GM23338 (cell line): ENCODE measurements around the gene NCBP3. TPM values are rescaled to one million over a fixed set of nuclear protein-coding genes. Genes with fewer than 3 reads are reported as not detected.

Experiments used
- ATAC-seq: fragments of 200-7000 bp; cut with Tn5 transposase; 3 replicates; pipeline ENCODE4 v1.9.1; 2020
- DNase-seq: peaks from one replicate; pipeline ENCODE4 v3.0.0-alpha.2; 2015; ENCODE audit warnings: low spot score
- H2AFZ ChIP-seq: fragments of 200-600 bp; sonication (generic); 2 replicates; pipeline ENCODE4 v1.8.0; 2016; ENCODE audit warnings: antibody characterized with exemption, mild to moderate bottlenecking, moderate library complexity
- H3F3A ChIP-seq: fragments of 200-600 bp; sonication (generic); replicated peaks from 2 replicates; pipeline ENCODE4 v1.8.0; 2017; ENCODE audit warnings: antibody characterized with exemption, mixed run types, low read depth
- H3K27ac ChIP-seq: fragments of 200-600 bp; sonication (generic); 2 replicates; pipeline ENCODE4 v1.6.1; 2016; ENCODE audit warnings: low read depth
- H3K27me3 ChIP-seq: fragments of 200-600 bp; sonication (generic); 2 replicates; pipeline ENCODE4 v1.8.0; 2016; ENCODE audit warnings: mild to moderate bottlenecking, mixed run types, moderate library complexity; ENCODE audit not compliant: insufficient read depth
- H3K36me3 ChIP-seq: fragments of 200-600 bp; sonication (generic); 2 replicates; pipeline ENCODE4 v1.8.0; 2016; ENCODE audit warnings: mild to moderate bottlenecking; ENCODE audit not compliant: insufficient read depth
- H3K4me1 ChIP-seq: fragments of 200-600 bp; sonication (generic); 2 replicates; pipeline ENCODE4 v1.8.0; 2016; ENCODE audit warnings: mild to moderate bottlenecking, moderate library complexity; ENCODE audit not compliant: insufficient read depth
- H3K4me2 ChIP-seq: fragments of 200-600 bp; sonication (generic); 2 replicates; pipeline ENCODE4 v1.7.1; 2017; ENCODE audit warnings: mixed run types
- H3K4me3 ChIP-seq: fragments of 200-600 bp; sonication (generic); 2 replicates; pipeline ENCODE4 v1.6.1; 2016; ENCODE audit warnings: mixed run types
- H3K79me2 ChIP-seq: fragments of 200-600 bp; sonication (generic); replicated peaks from 2 replicates; pipeline ENCODE4 v1.8.0; 2017; ENCODE audit warnings: mild to moderate bottlenecking; ENCODE audit not compliant: insufficient read depth
- H3K9me2 ChIP-seq: fragments of 200-600 bp; sonication (generic); 2 replicates; pipeline ENCODE4 v1.8.0; 2017; ENCODE audit not compliant: insufficient read depth
- H4K20me1 ChIP-seq: fragments of 200-600 bp; sonication (generic); replicated peaks from 2 replicates; pipeline ENCODE4 v1.8.0; 2017; ENCODE audit warnings: mild to moderate bottlenecking; ENCODE audit not compliant: insufficient read depth
- H3K27ac Mint-ChIP-seq: 2 replicates; pipeline ENCODE4 v1.8.0; 2020; ENCODE audit warnings: inconsistent platforms, mild to moderate bottlenecking, moderate library complexity, mixed read lengths
- H3K27me3 Mint-ChIP-seq: 3 replicates; pipeline ENCODE4 v1.8.0; 2022; ENCODE audit warnings: low read depth, mild to moderate bottlenecking, moderate library complexity, mixed read lengths, inconsistent platforms; ENCODE audit not compliant: insufficient read depth, poor library complexity
- H3K36me3 Mint-ChIP-seq: 3 replicates; pipeline ENCODE4 v1.8.0; 2021; ENCODE audit warnings: low read depth, mild to moderate bottlenecking, inconsistent platforms, moderate library complexity, mixed read lengths
- H3K4me1 Mint-ChIP-seq: 3 replicates; pipeline ENCODE4 v1.8.0; 2020; ENCODE audit warnings: mild to moderate bottlenecking, inconsistent platforms, mixed read lengths
- H3K4me3 Mint-ChIP-seq: 3 replicates; pipeline ENCODE4 v1.8.0; 2021; ENCODE audit warnings: moderate library complexity, mild to moderate bottlenecking, inconsistent platforms, mixed read lengths
- H3K9me3 Mint-ChIP-seq: 3 replicates; pipeline ENCODE4 v1.8.0; 2020; ENCODE audit warnings: moderate library complexity, mild to moderate bottlenecking, inconsistent platforms, mixed read lengths
- EZH2 ChIP-seq: fragments of 200-600 bp; sonication (generic); IDR thresholded peaks from one replicate; pipeline ENCODE4 v1.8.0; 2017; ENCODE audit warnings: antibody characterized with exemption, mild to moderate bottlenecking, low read depth; ENCODE audit not compliant: unreplicated experiment
- EZH2phosphoT487 ChIP-seq: fragments of 200-600 bp; sonication (generic); IDR thresholded peaks from one replicate; pipeline ENCODE4 v1.8.1; 2018; ENCODE audit warnings: antibody characterized with exemption; ENCODE audit not compliant: unreplicated experiment
- JUNB ChIP-seq: IDR thresholded peaks from one replicate; pipeline ENCODE4 v1.6.1; 2016; ENCODE audit warnings: antibody characterized with exemption; ENCODE audit not compliant: unreplicated experiment
- POLR2AphosphoS5 ChIP-seq: IDR thresholded peaks from 2 replicates; pipeline ENCODE4 v1.6.1; 2016; ENCODE audit warnings: antibody characterized with exemption, low read depth
- STAT1 ChIP-seq: IDR thresholded peaks from one replicate; pipeline ENCODE4 v1.6.1; 2016; ENCODE audit warnings: antibody characterized with exemption; ENCODE audit not compliant: unreplicated experiment
- ZNF331 ChIP-seq: fragments of 250-450 bp; sonication (Bioruptor Pico); IDR thresholded peaks from 2 replicates; pipeline ENCODE4 v1.5.0; 2020; ENCODE audit warnings: low read depth, mild to moderate bottlenecking, moderate library complexity
- polyA plus RNA-seq: library from polyadenylated mRNA; unstranded; fragments of >200 nt; fragmentation: Nextera tagmentation; extraction: Ambion mirVana; gene quantifications from 2 replicates; pipeline ENCODE4 v1.2.1, GENCODE V29; 2016
- total RNA-seq: library from RNA; depleted of rRNA; stranded (reverse); fragments of >200 nt; shearing (Covaris generic); gene quantifications from 2 replicates; pipeline ENCODE4 v1.2.3, GENCODE V29; 2014
- TF ChIP-seq, protein P1 (sequence below): IDR thresholded peaks from one replicate; pipeline ENCODE4 v1.6.1; 2018; ENCODE audit warnings: antibody characterized with exemption; ENCODE audit not compliant: unreplicated experiment
- TF ChIP-seq, protein P2 (sequence below): fragments of 250-450 bp; sonication (Bioruptor Pico); IDR thresholded peaks from 2 replicates; pipeline ENCODE4 v1.5.0; 2020; ENCODE audit warnings: mild to moderate bottlenecking, moderate library complexity
- TF ChIP-seq, protein P3 (sequence below): IDR thresholded peaks from 2 replicates; pipeline ENCODE4 v1.6.1; 2016; ENCODE audit warnings: antibody characterized with exemption
- TF ChIP-seq, protein P4 (sequence below), 2 experiments: fragments of 200-600 bp in 1 of 2; sonication (generic) in 1 of 2; conservative IDR thresholded peaks; 2 replicates each; pipeline versions ENCODE4 v1.5.1 to v1.6.1; 2016 to 2017; ENCODE audit warnings: antibody characterized with exemption in 2 of 2, low read depth in 2 of 2, mild to moderate bottlenecking in 2 of 2, moderate library complexity in 1 of 2

NCBP3 gene
- total and polyA plus RNA-seq, 2 experiments from 2014 or later: 35.5 to 42.8 TPM

DNA sequence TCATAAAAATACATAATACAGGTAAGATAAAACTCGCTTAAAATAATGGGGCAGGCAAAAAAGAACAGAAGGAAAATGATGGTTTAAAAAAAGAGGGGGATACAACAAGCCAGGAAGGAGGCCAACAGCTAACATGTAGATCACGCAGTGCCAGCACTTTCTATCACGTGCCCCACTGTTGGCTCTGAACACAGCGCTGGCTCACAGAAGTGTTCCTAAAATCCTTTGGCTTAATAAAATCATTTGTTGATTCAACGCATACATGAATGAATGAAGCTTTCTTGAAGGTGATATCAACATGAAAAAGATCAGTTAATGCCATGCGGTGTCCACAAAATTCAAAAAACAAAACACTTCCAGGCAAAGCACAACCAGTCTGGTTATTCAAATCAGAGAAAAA, 53.6 kb downstream of the NCBP3 start:
- TF ChIP-seq EZH2phosphoT487 (no peak), POLR2AphosphoS5 (no peak), EZH2 (no peak), STAT1 (no peak), ZNF331 (CRISPR knock-in tag) (no peak), JUNB (no peak)
- TF ChIP-seq, protein P1, sequence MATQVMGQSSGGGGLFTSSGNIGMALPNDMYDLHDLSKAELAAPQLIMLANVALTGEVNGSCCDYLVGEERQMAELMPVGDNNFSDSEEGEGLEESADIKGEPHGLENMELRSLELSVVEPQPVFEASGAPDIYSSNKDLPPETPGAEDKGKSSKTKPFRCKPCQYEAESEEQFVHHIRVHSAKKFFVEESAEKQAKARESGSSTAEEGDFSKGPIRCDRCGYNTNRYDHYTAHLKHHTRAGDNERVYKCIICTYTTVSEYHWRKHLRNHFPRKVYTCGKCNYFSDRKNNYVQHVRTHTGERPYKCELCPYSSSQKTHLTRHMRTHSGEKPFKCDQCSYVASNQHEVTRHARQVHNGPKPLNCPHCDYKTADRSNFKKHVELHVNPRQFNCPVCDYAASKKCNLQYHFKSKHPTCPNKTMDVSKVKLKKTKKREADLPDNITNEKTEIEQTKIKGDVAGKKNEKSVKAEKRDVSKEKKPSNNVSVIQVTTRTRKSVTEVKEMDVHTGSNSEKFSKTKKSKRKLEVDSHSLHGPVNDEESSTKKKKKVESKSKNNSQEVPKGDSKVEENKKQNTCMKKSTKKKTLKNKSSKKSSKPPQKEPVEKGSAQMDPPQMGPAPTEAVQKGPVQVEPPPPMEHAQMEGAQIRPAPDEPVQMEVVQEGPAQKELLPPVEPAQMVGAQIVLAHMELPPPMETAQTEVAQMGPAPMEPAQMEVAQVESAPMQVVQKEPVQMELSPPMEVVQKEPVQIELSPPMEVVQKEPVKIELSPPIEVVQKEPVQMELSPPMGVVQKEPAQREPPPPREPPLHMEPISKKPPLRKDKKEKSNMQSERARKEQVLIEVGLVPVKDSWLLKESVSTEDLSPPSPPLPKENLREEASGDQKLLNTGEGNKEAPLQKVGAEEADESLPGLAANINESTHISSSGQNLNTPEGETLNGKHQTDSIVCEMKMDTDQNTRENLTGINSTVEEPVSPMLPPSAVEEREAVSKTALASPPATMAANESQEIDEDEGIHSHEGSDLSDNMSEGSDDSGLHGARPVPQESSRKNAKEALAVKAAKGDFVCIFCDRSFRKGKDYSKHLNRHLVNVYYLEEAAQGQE: no peak
- TF ChIP-seq, protein P2, sequence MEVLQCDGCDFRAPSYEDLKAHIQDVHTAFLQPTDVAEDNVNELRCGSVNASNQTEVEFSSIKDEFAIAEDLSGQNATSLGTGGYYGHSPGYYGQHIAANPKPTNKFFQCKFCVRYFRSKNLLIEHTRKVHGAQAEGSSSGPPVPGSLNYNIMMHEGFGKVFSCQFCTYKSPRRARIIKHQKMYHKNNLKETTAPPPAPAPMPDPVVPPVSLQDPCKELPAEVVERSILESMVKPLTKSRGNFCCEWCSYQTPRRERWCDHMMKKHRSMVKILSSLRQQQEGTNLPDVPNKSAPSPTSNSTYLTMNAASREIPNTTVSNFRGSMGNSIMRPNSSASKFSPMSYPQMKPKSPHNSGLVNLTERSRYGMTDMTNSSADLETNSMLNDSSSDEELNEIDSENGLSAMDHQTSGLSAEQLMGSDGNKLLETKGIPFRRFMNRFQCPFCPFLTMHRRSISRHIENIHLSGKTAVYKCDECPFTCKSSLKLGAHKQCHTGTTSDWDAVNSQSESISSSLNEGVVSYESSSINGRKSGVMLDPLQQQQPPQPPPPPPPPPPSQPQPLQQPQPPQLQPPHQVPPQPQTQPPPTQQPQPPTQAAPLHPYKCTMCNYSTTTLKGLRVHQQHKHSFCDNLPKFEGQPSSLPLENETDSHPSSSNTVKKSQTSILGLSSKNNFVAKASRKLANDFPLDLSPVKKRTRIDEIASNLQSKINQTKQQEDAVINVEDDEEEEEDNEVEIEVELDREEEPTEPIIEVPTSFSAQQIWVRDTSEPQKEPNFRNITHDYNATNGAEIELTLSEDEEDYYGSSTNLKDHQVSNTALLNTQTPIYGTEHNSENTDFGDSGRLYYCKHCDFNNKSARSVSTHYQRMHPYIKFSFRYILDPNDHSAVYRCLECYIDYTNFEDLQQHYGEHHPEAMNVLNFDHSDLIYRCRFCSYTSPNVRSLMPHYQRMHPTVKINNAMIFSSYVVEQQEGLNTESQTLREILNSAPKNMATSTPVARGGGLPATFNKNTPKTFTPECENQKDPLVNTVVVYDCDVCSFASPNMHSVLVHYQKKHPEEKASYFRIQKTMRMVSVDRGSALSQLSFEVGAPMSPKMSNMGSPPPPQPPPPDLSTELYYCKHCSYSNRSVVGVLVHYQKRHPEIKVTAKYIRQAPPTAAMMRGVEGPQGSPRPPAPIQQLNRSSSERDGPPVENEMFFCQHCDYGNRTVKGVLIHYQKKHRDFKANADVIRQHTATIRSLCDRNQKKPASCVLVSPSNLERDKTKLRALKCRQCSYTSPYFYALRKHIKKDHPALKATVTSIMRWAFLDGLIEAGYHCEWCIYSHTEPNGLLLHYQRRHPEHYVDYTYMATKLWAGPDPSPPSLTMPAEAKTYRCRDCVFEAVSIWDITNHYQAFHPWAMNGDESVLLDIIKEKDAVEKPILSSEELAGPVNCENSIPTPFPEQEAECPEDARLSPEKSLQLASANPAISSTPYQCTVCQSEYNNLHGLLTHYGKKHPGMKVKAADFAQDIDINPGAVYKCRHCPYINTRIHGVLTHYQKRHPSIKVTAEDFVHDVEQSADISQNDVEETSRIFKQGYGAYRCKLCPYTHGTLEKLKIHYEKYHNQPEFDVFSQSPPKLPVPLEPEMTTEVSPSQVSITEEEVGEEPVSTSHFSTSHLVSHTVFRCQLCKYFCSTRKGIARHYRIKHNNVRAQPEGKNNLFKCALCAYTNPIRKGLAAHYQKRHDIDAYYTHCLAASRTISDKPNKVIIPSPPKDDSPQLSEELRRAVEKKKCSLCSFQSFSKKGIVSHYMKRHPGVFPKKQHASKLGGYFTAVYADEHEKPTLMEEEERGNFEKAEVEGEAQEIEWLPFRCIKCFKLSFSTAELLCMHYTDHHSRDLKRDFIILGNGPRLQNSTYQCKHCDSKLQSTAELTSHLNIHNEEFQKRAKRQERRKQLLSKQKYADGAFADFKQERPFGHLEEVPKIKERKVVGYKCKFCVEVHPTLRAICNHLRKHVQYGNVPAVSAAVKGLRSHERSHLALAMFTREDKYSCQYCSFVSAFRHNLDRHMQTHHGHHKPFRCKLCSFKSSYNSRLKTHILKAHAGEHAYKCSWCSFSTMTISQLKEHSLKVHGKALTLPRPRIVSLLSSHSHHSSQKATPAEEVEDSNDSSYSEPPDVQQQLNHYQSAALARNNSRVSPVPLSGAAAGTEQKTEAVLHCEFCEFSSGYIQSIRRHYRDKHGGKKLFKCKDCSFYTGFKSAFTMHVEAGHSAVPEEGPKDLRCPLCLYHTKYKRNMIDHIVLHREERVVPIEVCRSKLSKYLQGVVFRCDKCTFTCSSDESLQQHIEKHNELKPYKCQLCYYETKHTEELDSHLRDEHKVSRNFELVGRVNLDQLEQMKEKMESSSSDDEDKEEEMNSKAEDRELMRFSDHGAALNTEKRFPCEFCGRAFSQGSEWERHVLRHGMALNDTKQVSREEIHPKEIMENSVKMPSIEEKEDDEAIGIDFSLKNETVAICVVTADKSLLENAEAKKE (CRISPR knock-in tag): no peak
- TF ChIP-seq, protein P3, sequence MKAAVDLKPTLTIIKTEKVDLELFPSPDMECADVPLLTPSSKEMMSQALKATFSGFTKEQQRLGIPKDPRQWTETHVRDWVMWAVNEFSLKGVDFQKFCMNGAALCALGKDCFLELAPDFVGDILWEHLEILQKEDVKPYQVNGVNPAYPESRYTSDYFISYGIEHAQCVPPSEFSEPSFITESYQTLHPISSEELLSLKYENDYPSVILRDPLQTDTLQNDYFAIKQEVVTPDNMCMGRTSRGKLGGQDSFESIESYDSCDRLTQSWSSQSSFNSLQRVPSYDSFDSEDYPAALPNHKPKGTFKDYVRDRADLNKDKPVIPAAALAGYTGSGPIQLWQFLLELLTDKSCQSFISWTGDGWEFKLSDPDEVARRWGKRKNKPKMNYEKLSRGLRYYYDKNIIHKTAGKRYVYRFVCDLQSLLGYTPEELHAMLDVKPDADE: no peak
- TF ChIP-seq, protein P4, sequence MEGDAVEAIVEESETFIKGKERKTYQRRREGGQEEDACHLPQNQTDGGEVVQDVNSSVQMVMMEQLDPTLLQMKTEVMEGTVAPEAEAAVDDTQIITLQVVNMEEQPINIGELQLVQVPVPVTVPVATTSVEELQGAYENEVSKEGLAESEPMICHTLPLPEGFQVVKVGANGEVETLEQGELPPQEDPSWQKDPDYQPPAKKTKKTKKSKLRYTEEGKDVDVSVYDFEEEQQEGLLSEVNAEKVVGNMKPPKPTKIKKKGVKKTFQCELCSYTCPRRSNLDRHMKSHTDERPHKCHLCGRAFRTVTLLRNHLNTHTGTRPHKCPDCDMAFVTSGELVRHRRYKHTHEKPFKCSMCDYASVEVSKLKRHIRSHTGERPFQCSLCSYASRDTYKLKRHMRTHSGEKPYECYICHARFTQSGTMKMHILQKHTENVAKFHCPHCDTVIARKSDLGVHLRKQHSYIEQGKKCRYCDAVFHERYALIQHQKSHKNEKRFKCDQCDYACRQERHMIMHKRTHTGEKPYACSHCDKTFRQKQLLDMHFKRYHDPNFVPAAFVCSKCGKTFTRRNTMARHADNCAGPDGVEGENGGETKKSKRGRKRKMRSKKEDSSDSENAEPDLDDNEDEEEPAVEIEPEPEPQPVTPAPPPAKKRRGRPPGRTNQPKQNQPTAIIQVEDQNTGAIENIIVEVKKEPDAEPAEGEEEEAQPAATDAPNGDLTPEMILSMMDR (conservative IDR thresholded peaks at IDR 0.05; ENCODE audit: low read depth in 2 of 2): no peak
- Mint-ChIP-seq H3K36me3 (no peaks in the 10 kb centered on the region; the same call in 2 of the 3 replicates), H3K27me3 (peaks cover 6% of the 10 kb centered on the region), H3K4me1 (peaks cover 7% of the 10 kb centered on the region; the same call in 2 of the 3 replicates), H3K9me3 (no peaks in the 10 kb centered on the region), H3K4me3 (no peak overlapping the region), H3K27ac (no peak overlapping the region)
- DNase-seq (no peak), ATAC-seq (no peak)
- H3K79me2 ChIP-seq: no peaks in the 10 kb centered on the region
- H3K4me3 ChIP-seq: no peak overlapping the region
- H3K9me2 ChIP-seq: no peaks in the 10 kb centered on the region
- H3K4me1 ChIP-seq: no peaks in the 10 kb centered on the region
- no peak overlapping the region for H3K4me2 ChIP-seq
- H3K27me3 ChIP-seq: no peaks in the 10 kb centered on the region
- H3K27ac ChIP-seq: no peak overlapping the region
- no peaks in the 10 kb centered on the region for H3K36me3 ChIP-seq
- no peaks in the 10 kb centered on the region for H3F3A ChIP-seq
- no peaks in the 10 kb centered on the region for H4K20me1 ChIP-seq
- no peak overlapping the region for H2AFZ ChIP-seq
